ENCODE measurements around the gene AGPS.

GRCh38 chr2:177482195-177482594, 89.6 kb downstream of the AGPS start:
- no peak for TF ChIP-seq CTCF (IDR thresholded peaks at IDR 0.05)
- TF ChIP-seq POLR2A (IDR thresholded peaks at IDR 0.05): no peak
